K562 (cell line): ENCODE data around the gene EPN3. TPM values are rescaled to one million over a fixed set of nuclear protein-coding genes. Genes with fewer than 3 reads are reported as not detected.

Experiments
- ATAC-seq: fragments of 200-7000 bp; cut with Tn5 transposase; 3 replicates; pipeline ENCODE4 v1.9.1; 2020; ENCODE audit warnings: moderate library complexity
- BruUV-seq: library from RNA; stranded (reverse); fragments of 400-500 nt; replicated peaks from 2 replicates; lab custom pipeline; 2021; lab: Mats Ljungman, UMichigan
- CTCF ChIA-PET: fragments of 300-600 bp; formaldehyde crosslinking; extraction: SDS; loops from one replicate; lab custom pipeline; 2021; ENCODE audit warnings: low intra/inter-chr PET ratio; lab: Yijun Ruan, JAX
- POLR2A ChIA-PET: fragments of 300-600, 350-650 bp; sonication (Branson Sonifier 250); formaldehyde crosslinking; extraction: SDS; loops from one replicate; lab custom pipeline; 2021; ENCODE audit warnings: antibody characterized with exemption, inconsistent platforms; lab: Yijun Ruan, JAX
- DNase-seq, 4 experiments: peaks; one replicate each; pipeline versions ENCODE4 v3.0.0 to v3.0.0-alpha.2; 2011 to 2018; ENCODE audit warnings: low spot score in 3 of 4, mixed read lengths in 3 of 4; ENCODE audit errors: extremely low read depth in 1 of 4
- FAIRE-seq: peaks from 2 replicates; lab custom pipeline; 2011; peaks lifted over from hg19 to GRCh38; lab: Jason Lieb, UNC
- H2AFZ ChIP-seq: 2 replicates; pipeline ENCODE4 v1.6.0; 2011; ENCODE audit warnings: low read depth, low read length, control low read depth, inconsistent platforms
- H3K27ac ChIP-seq: fragments of 200-600 bp; 3 replicates; pipeline ENCODE4 v1.8.0; 2011; ENCODE audit warnings: low read depth, mild to moderate bottlenecking, control low read depth, inconsistent platforms, low read length, moderate library complexity, mixed read lengths; ENCODE audit errors: extremely low read depth
- H3K27me3 ChIP-seq, 2 experiments: fragments of 300-600 bp in 1 of 2; 2 replicates in 1 of 2; 3 replicates in 1 of 2; pipeline versions ENCODE4 v1.6.0 to v1.8.0; 2011; ENCODE audit warnings: inconsistent platforms in 2 of 2, low read length in 2 of 2, mild to moderate bottlenecking in 1 of 2, mixed read lengths in 1 of 2, moderate library complexity in 1 of 2; ENCODE audit not compliant: control insufficient read depth in 2 of 2, insufficient read depth in 2 of 2
- H3K36me3 ChIP-seq: fragments of 300-600 bp; 3 replicates; pipeline ENCODE4 v1.8.0; 2011; ENCODE audit warnings: mild to moderate bottlenecking, low read length, inconsistent platforms; ENCODE audit not compliant: control insufficient read depth, insufficient read depth
- H3K4me1 ChIP-seq, 2 experiments: fragments of 200-600 bp in 1 of 2; replicated peaks in 1 of 2; 2 replicates in 1 of 2; 3 replicates in 1 of 2; pipeline versions ENCODE4 v1.5.1 to v1.8.0; 2011; ENCODE audit warnings: inconsistent platforms in 2 of 2, low read length in 2 of 2, mild to moderate bottlenecking in 1 of 2, mixed read lengths in 1 of 2, moderate library complexity in 1 of 2; ENCODE audit not compliant: control insufficient read depth in 2 of 2, insufficient read depth in 2 of 2
- H3K4me2 ChIP-seq: 2 replicates; pipeline ENCODE4 v1.6.1; 2011; ENCODE audit warnings: low read length, control low read depth, inconsistent platforms, mixed read lengths; ENCODE audit not compliant: insufficient read depth
- H3K4me3 ChIP-seq: fragments of 200-600 bp; sonication (generic), shearing (Covaris generic); 2 replicates; pipeline ENCODE4 v1.5.1; 2016; ENCODE audit warnings: control low read depth, inconsistent platforms
- H3K79me2 ChIP-seq: fragments of 200-600 bp; 3 replicates; pipeline ENCODE4 v1.8.0; 2011; ENCODE audit warnings: low read length, inconsistent platforms; ENCODE audit not compliant: control insufficient read depth, insufficient read depth
- H3K9ac ChIP-seq, 2 experiments: 2 replicates each; pipeline versions ENCODE4 v1.6.0 to v1.6.1; 2011; ENCODE audit warnings: low read depth in 2 of 2, low read length in 2 of 2, control low read depth in 1 of 2, inconsistent platforms in 1 of 2, mild to moderate bottlenecking in 1 of 2, mixed read lengths in 1 of 2; ENCODE audit not compliant: insufficient read depth in 1 of 2
- H3K9me1 ChIP-seq: one replicate; pipeline ENCODE4 v1.6.0; 2011; ENCODE audit warnings: inconsistent platforms, mild to moderate bottlenecking, low read length, moderate library complexity; ENCODE audit not compliant: control insufficient read depth, insufficient read depth
- H3K9me3 ChIP-seq: replicated peaks from 2 replicates; pipeline ENCODE4 v1.5.1; 2011; ENCODE audit warnings: low read depth, low read length, inconsistent platforms; ENCODE audit not compliant: control insufficient read depth, insufficient read depth
- H4K20me1 ChIP-seq: replicated peaks from 2 replicates; pipeline ENCODE4 v1.6.1; 2011; ENCODE audit warnings: low read length, inconsistent platforms, mixed read lengths; ENCODE audit not compliant: control insufficient read depth, insufficient read depth
- CBX3 ChIP-seq, 2 experiments: IDR thresholded peaks; 1 replicate in 1 of 2; 2 replicates in 1 of 2; pipeline ENCODE4 v1.6.1; 2012; ENCODE audit warnings: inconsistent platforms in 2 of 2, low read length in 2 of 2, borderline replicate concordance in 1 of 2, control low read depth in 1 of 2
- EGR1 ChIP-seq: fragments of 450-650 bp; conservative IDR thresholded peaks from 2 replicates; pipeline ENCODE4 v1.6.1; 2017; ENCODE audit warnings: mild to moderate bottlenecking
- HDAC6 ChIP-seq: IDR thresholded peaks from 2 replicates; pipeline ENCODE4 v1.6.1; 2012; ENCODE audit warnings: low read depth, mild to moderate bottlenecking, control low read depth, inconsistent platforms, low read length, moderate library complexity
- IRF2 ChIP-seq: sonication (generic); formaldehyde crosslinking; IDR thresholded peaks from 2 replicates; pipeline ENCODE4 v1.8.1; 2022; ENCODE audit warnings: mild to moderate bottlenecking, missing genetic modification reagents
- KLF10 ChIP-seq: fragments of 250-450 bp; sonication (Bioruptor Pico); IDR thresholded peaks from 2 replicates; pipeline ENCODE4 v1.6.1; 2021; ENCODE audit warnings: matching md5 sums
- NR2C2 ChIP-seq, 2 experiments: fragments of 200-800 bp in 1 of 2; sonication (Bioruptor generic) in 1 of 2; sonication (generic) in 1 of 2; formaldehyde crosslinking in 1 of 2; IDR thresholded peaks; 2 replicates each; pipeline versions ENCODE4 v1.6.1 to v1.8.0; 2016 to 2022; ENCODE audit warnings: mild to moderate bottlenecking in 1 of 2, missing compliant biosample characterization in 1 of 2, missing genetic modification characterization in 1 of 2, missing genetic modification reagents in 1 of 2
- PREB ChIP-seq: sonication (generic); formaldehyde crosslinking; IDR thresholded peaks from 2 replicates; pipeline ENCODE4 v1.8.1; 2023; ENCODE audit warnings: mild to moderate bottlenecking, missing genetic modification reagents
- PURB ChIP-seq: sonication (generic); formaldehyde crosslinking; IDR thresholded peaks from 2 replicates; pipeline ENCODE4 v1.9.0; 2021; ENCODE audit warnings: low read depth, mild to moderate bottlenecking, missing genetic modification reagents
- RBFOX2 ChIP-seq: fragments of 200-400 bp; formaldehyde crosslinking; IDR thresholded peaks from 2 replicates; pipeline ENCODE4 v1.6.1; 2017; ENCODE audit warnings: low read depth, mild to moderate bottlenecking, low read length, moderate library complexity
- SMARCC2 ChIP-seq: fragments of 450-650 bp; IDR thresholded peaks from 2 replicates; pipeline ENCODE4 v1.6.1; 2017; ENCODE audit warnings: antibody characterized with exemption, moderate library complexity, mild to moderate bottlenecking, low read depth
- TRIM25 ChIP-seq: fragments of 450-650 bp; IDR thresholded peaks from 2 replicates; pipeline ENCODE4 v1.7.0; 2016; ENCODE audit warnings: borderline replicate concordance
- VEZF1 ChIP-seq: fragments of 200-800 bp; sonication (Bioruptor generic); IDR thresholded peaks from 2 replicates; pipeline ENCODE4 v1.6.1; 2017; ENCODE audit warnings: missing genetic modification characterization, missing compliant biosample characterization
- WGBS: fragments of 100-300 bp; shearing (Covaris generic); methylation state at CpG from one replicate; pipeline ENCODE4 v1.1.6; 2016; ENCODE audit warnings: low coverage, mixed read lengths; ENCODE audit not compliant: insufficient coverage; ENCODE audit errors: missing lambda C conversion rate; 5-methylcytosine and 5-hydroxymethylcytosine counted together
- in situ Hi-C: fragments of 300-500 bp; cut with MboI; formaldehyde crosslinking; loops from 4 replicates; pipeline ENCODE4 v1.15.0; 2018; ENCODE audit warnings: inconsistent platforms, mixed read lengths
- intact Hi-C: fragments of 100-400 bp; cut with micrococcal nuclease; formaldehyde crosslinking; loops from 2 replicates; pipeline ENCODE4 v1.14.2; 2022
- polyA plus RNA-seq, 8 experiments: library from polyadenylated mRNA; depleted of rRNA in 4 of 8; stranded (reverse) in 5 of 8; unstranded in 3 of 8; fragments of >200 nt; fragmentation: Nextera tagmentation in 2 of 8; fragmentation: Illumina TruSeq in 1 of 8; extraction: Ambion mirVana in 2 of 8; extraction: Trizol in 1 of 8; gene quantifications; 2 replicates each; pipeline versions ENCODE4 v1.2.1 to v1.2.3, GENCODE V29; 2011 to 2014; ENCODE audit warnings: inconsistent platforms in 1 of 8, missing spikeins in 1 of 8
- total RNA-seq, 7 experiments: library from RNA; depleted of rRNA in 6 of 7; stranded (reverse); fragments of >200 nt in 6 of 7; fragmentation: Illumina TruSeq in 2 of 7; extraction: Trizol in 2 of 7; gene quantifications; 2 replicates each; pipeline versions ENCODE4 v1.2.1 to v1.2.3, GENCODE V29; 2011 to 2021; ENCODE audit warnings: low replicate concordance in 1 of 7

Gene EPN3
- total and polyA plus RNA-seq, 9 of the 15 experiments (the other 6 are each of a cell fraction or from before 2014, with no cell fraction given) = 0.16 TPM; not detected in 8

GRCh38 chr17:50499721-50500120 lies 32.8 kb upstream of the EPN3 start:
- TF ChIP-seq NR2C2 (CRISPR knock-in tag; IDR thresholded peaks at IDR 0.05) (no peak), NR2C2 (tag; IDR thresholded peaks at IDR 0.05) (no peak), HDAC6 (no peak), PURB (CRISPR knock-in tag) (no peak), KLF10 (CRISPR knock-in tag) (no peak), CBX3 (IDR thresholded peaks at IDR 0.05; ENCODE audit: borderline replicate concordance in 1 of 2, low read length in 2 of 2) (no peak), TRIM25 (no peak), VEZF1 (no peak), SMARCC2 (no peak), IRF2 (no peak), RBFOX2 (no peak), EGR1 (no peak), PREB (CRISPR knock-in tag) (no peak)
- Histone ChIP-seq H3K9me3 (no peaks in the 10 kb centered on the region), H3K4me2 (no peak overlapping the region), H3K9ac (no peak overlapping the region), H3K79me2 (no peaks in the 10 kb centered on the region), H3K27me3 (peaks cover 14 to 24% of the 10 kb centered on the region in 2 experiments; a peak in 4 of 5 replicates), H2AFZ (no peak overlapping the region), H3K4me1 (no peaks in the 10 kb centered on the region; a peak in 2 of 5 replicates), H3K9me1 (no peaks in the 10 kb centered on the region), H3K27ac (no peak overlapping the region), H4K20me1 (0 out of 2 replicates have a peak, but pooled peaks cover 3% of the 10 kb centered on the region), H3K4me3 (no peak overlapping the region), H3K36me3 (no peaks in the 10 kb centered on the region)
- intact Hi-C loops (no loop called here), in situ Hi-C loops (no loop called here)
- 32% methylated on average over 2 of the region's 2 CpGs for WGBS
- BruUV-seq = no TSS peak
- ChIA-PET CTCF (no interaction called here), POLR2A (no interaction called here)
- DNase-seq (no peak), ATAC-seq (no peak), FAIRE-seq (no peak)
